Spleen (tissue), 7 donors: ENCODE results near the gene GRIK4.

Experiments
- CTCF ChIP-seq, 11 experiments: fragments of 200-600 bp in 7 of 11; fragments of 450-650 bp in 4 of 11; sonication (generic) in 4 of 11; IDR thresholded peaks in 8 of 11; conservative IDR thresholded peaks in 3 of 11; 1 replicate in 7 of 11; 2 replicates in 4 of 11; pipeline versions ENCODE4 v1.4.0 to v1.8.0; 2016 to 2021; ENCODE audit warnings: antibody characterized with exemption in 11 of 11, inconsistent platforms in 4 of 11, mild to moderate bottlenecking in 1 of 11
- POLR2A ChIP-seq, 3 donors: fragments of 450-650 bp; IDR thresholded peaks; one replicate each; pipeline ENCODE4 v1.5.1; 2017; ENCODE audit warnings: antibody characterized with exemption in 3 of 3, mild to moderate bottlenecking in 1 of 3
- POLR2AphosphoS5 ChIP-seq, 3 donors: sonication (generic); formaldehyde crosslinking; IDR thresholded peaks; one replicate each; pipeline ENCODE4 v1.5.1; 2017; ENCODE audit warnings: antibody characterized with exemption in 3 of 3
- donor health status: DM: no; HTN: no; CAD: no; lungs with moderate emphysema.
- donor health status: DM: no; HTN: no; CAD: no.
- donor health status: DM: no; HTN: no; CAD: no.

GRCh38 chr11:120918257-120918656 is 406.7 kb downstream of the GRIK4 start:
- TF ChIP-seq CTCF (IDR thresholded peaks at IDR 0.05 in 8 of 11, conservative IDR thresholded peaks at IDR 0.05 in 3 of 11) (no peak), POLR2A (IDR thresholded peaks at IDR 0.05) (no peak), POLR2AphosphoS5 (IDR thresholded peaks at IDR 0.05) (no peak)
